Adrenal gland (tissue), 12 donors: Measurements from ENCODE around the gene MAGEB17. TPM values are rescaled to one million over a fixed set of nuclear protein-coding genes. Genes with fewer than 3 reads are reported as not detected.

ENCODE experiments used
- DNase-seq, 7 donors: peaks; one replicate each; pipeline ENCODE4 v3.0.0-alpha.2; 2019 to 2020
- H3K27ac ChIP-seq, 5 donors: fragments of 200-600 bp; sonication (generic) in 4 of 5; 1 replicate in 3 of 5; 2 replicates in 2 of 5; pipeline versions ENCODE4 v1.5.1 to v1.8.0; 2016 to 2020; ENCODE audit warnings: mild to moderate bottlenecking in 1 of 5
- H3K27me3 ChIP-seq: fragments of 200-600 bp; 2 replicates; pipeline ENCODE4 v1.8.0; 2021
- H3K36me3 ChIP-seq, 2 donors: fragments of 200-600 bp; replicated peaks in 1 of 2; 1 replicate in 1 of 2; 2 replicates in 1 of 2; pipeline versions ENCODE4 v1.5.1 to v1.8.0; 2018 to 2022
- H3K4me1 ChIP-seq, 2 donors: fragments of 200-600 bp; replicated peaks in 1 of 2; 1 replicate in 1 of 2; 2 replicates in 1 of 2; pipeline versions ENCODE4 v1.5.1 to v1.8.0; 2018 to 2021
- H3K4me3 ChIP-seq, 4 donors: fragments of 200-600 bp; sonication (generic) in 3 of 4; one replicate each; pipeline ENCODE4 v1.5.1; 2016 to 2018
- H3K9me3 ChIP-seq, 3 donors: fragments of 200-600 bp; sonication (generic) in 1 of 3; replicated peaks in 1 of 3; 1 replicate in 2 of 3; 2 replicates in 1 of 3; pipeline versions ENCODE4 v1.5.1 to v1.8.0; 2016 to 2021
- POLR2A ChIP-seq, 2 donors: fragments of 450-650 bp; IDR thresholded peaks; one replicate each; pipeline ENCODE4 v1.6.1; 2017; ENCODE audit warnings: antibody characterized with exemption in 2 of 2, mild to moderate bottlenecking in 2 of 2, moderate library complexity in 1 of 2
- WGBS, 4 donors: extraction: QIAGEN DNeasy Blood & Tissue Kit in 2 of 4; methylation state at CpG; one replicate each; pipeline versions ENCODE4 v1.1.5 to v1.1.7; 2013 to 2017; 5-methylcytosine and 5-hydroxymethylcytosine counted together
- intact Hi-C, 2 donors: fragments of 100-400 bp; cut with DNase I; formaldehyde crosslinking; loops; one replicate each; pipeline versions ENCODE4 v1.14.1 to v1.15.0; 2022 to 2023
- polyA plus RNA-seq, 3 donors: library from polyadenylated mRNA; stranded (reverse); fragments of 200-250 nt in 2 of 3; fragments of 350-450 nt in 1 of 3; fragmentation: Illumina TruSeq in 1 of 3; extraction: RNeasy Lipid Tissue Mini Kit (QIAGEN cat#74804) in 1 of 3; gene quantifications; one replicate each; pipeline ENCODE4 v1.2.3, GENCODE V29; 2013 to 2014
- total RNA-seq, 9 donors: library from RNA; depleted of rRNA in 4 of 9; stranded (reverse); fragments of >200 nt in 4 of 9; fragments of 120-200 nt in 1 of 9; fragmentation: NEBNext Ultra II Directional in 1 of 9; extraction: Animal tissue kit (Norgen Biotek cat#: 25700) in 1 of 9; gene quantifications; one replicate each; pipeline versions ENCODE4 v1.1.0 to v1.2.4, GENCODE V29; 2013 to 2023
- TF ChIP-seq, protein P1 (sequence below), 6 experiments: fragments of 450-650 bp in 4 of 6; fragments of 200-600 bp in 2 of 6; sonication (generic) in 1 of 6; IDR thresholded peaks; 1 replicate in 5 of 6; 2 replicates in 1 of 6; pipeline versions ENCODE4 v1.5.1 to v1.8.0; 2016 to 2021; ENCODE audit warnings: antibody characterized with exemption in 6 of 6, mild to moderate bottlenecking in 2 of 6, moderate library complexity in 1 of 6
- donor health status: healthy with polysubstance abuse.
- donor health status: Bipolar disorder and iron deficiency.
- donor health status: DM: yes; HTN: yes; CAD: no.
- donor health status: DM: no; HTN: no; CAD: no.
- donor health status: DM: no; HTN: no; CAD: no.
- donor health status: DM: yes; HTN: yes; CAD: no.

The MAGEB17 gene
- total and polyA plus RNA-seq, 12 donors: 0.06 to 0.32 (median 0.07) TPM; not detected in 9

- Histone ChIP-seq H3K27ac (no peak overlapping the region), H3K27me3 (no peaks in the 10 kb centered on the region), H3K36me3 (no peaks in the 10 kb centered on the region), H3K9me3 (no peaks in the 10 kb centered on the region), H3K4me3 (no peak overlapping the region), H3K4me1 (no peaks in the 10 kb centered on the region)
- intact Hi-C loops: no loop called here
- no peak for DNase-seq
- TF ChIP-seq POLR2A (IDR thresholded peaks at IDR 0.05): no peak
- TF ChIP-seq, protein P1, sequence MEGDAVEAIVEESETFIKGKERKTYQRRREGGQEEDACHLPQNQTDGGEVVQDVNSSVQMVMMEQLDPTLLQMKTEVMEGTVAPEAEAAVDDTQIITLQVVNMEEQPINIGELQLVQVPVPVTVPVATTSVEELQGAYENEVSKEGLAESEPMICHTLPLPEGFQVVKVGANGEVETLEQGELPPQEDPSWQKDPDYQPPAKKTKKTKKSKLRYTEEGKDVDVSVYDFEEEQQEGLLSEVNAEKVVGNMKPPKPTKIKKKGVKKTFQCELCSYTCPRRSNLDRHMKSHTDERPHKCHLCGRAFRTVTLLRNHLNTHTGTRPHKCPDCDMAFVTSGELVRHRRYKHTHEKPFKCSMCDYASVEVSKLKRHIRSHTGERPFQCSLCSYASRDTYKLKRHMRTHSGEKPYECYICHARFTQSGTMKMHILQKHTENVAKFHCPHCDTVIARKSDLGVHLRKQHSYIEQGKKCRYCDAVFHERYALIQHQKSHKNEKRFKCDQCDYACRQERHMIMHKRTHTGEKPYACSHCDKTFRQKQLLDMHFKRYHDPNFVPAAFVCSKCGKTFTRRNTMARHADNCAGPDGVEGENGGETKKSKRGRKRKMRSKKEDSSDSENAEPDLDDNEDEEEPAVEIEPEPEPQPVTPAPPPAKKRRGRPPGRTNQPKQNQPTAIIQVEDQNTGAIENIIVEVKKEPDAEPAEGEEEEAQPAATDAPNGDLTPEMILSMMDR (IDR thresholded peaks at IDR 0.05): no peak
- 70 to 81% (median 76%) methylated on average over 2 of the region's 2 CpGs for WGBS, 4 donors
These were observed 31.2 kb upstream of the MAGEB17 start for GRCh38 chrX:16136080-16136479.

- no peaks in the 10 kb centered on the region for H3K9me3 ChIP-seq
- H3K27me3 ChIP-seq: no peaks in the 10 kb centered on the region
- H3K4me3 ChIP-seq: no peak overlapping the region
- H3K27ac ChIP-seq: no peak overlapping the region
- H3K36me3 ChIP-seq: no peaks in the 10 kb centered on the region
- intact Hi-C loops: no loop called here
- no peak for DNase-seq
- TF ChIP-seq, protein P1 (IDR thresholded peaks at IDR 0.05): no peak
- no peak for TF ChIP-seq POLR2A (IDR thresholded peaks at IDR 0.05)
- no peaks in the 10 kb centered on the region for H3K4me1 ChIP-seq
These were observed 29.7 kb upstream of the MAGEB17 start for GRCh38 chrX:16137416-16138107.

DNA sequence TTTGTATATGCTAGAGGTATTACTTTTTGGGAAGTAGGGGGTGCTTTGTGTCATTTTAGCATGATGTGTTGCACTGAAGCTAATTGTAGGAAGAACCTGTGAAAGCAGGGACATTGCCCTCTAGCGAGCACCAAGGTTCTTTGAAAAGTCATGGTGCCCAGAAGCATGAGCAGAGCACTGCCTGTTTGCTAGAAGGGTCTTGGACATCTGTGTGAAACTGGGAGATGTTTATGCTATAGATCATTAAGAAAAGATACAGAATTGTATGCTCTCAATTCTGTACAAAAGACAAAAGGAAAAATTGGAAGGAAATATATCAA, 29.2 kb upstream of the MAGEB17 start:
- TF ChIP-seq, protein P1 (IDR thresholded peaks at IDR 0.05): no peak
- TF ChIP-seq POLR2A (IDR thresholded peaks at IDR 0.05): no peak
- H3K4me1 ChIP-seq: no peaks in the 10 kb centered on the region
- DNase-seq: no peak
- H3K4me3 ChIP-seq: no peak overlapping the region
- no peaks in the 10 kb centered on the region for H3K27me3 ChIP-seq
- H3K36me3 ChIP-seq: no peaks in the 10 kb centered on the region
- no peak overlapping the region for H3K27ac ChIP-seq
- no peaks in the 10 kb centered on the region for H3K9me3 ChIP-seq
- 50 to 100% (median 69%) methylated on average over 1 of the region's 1 CpG for WGBS, 4 donors
- intact Hi-C loops: no loop called here

GRCh38 chrX:16140448-16140847, 26.8 kb upstream of the MAGEB17 start:
- Histone ChIP-seq H3K36me3 (no peaks in the 10 kb centered on the region), H3K4me1 (no peaks in the 10 kb centered on the region), H3K9me3 (no peaks in the 10 kb centered on the region), H3K27me3 (no peaks in the 10 kb centered on the region), H3K27ac (no peak overlapping the region), H3K4me3 (no peak overlapping the region)
- 67 to 79% (median 69%) methylated on average over 3 to 4 of the region's 4 CpGs for WGBS, 4 donors
- TF ChIP-seq, protein P1 (IDR thresholded peaks at IDR 0.05): no peak
- TF ChIP-seq POLR2A (IDR thresholded peaks at IDR 0.05): no peak
- no peak for DNase-seq
- intact Hi-C loops: no loop called here
